SK-N-SH (cell line): ENCODE measurements around the gene HMX3.

Source experiments
- GABPA ChIP-seq: IDR thresholded peaks from 2 replicates; pipeline ENCODE4 v1.4.0; 2012; ENCODE audit warnings: low read depth, mild to moderate bottlenecking
- POLR2AphosphoS5 ChIP-seq: IDR thresholded peaks from 2 replicates; pipeline ENCODE4 v1.6.1; 2012; ENCODE audit warnings: low read depth, low read length
- RAD21 ChIP-seq: IDR thresholded peaks from 2 replicates; pipeline ENCODE4 v1.6.1; 2012; ENCODE audit warnings: mild to moderate bottlenecking, low read length
- REST ChIP-seq: IDR thresholded peaks from 2 replicates; pipeline ENCODE4 v1.6.1; 2012; ENCODE audit warnings: mild to moderate bottlenecking, low read depth, low read length, moderate library complexity
- USF1 ChIP-seq: IDR thresholded peaks from 2 replicates; pipeline ENCODE4 v1.4.0; 2012; ENCODE audit warnings: low read depth, borderline replicate concordance

- no peak for TF ChIP-seq POLR2AphosphoS5
- no peak for TF ChIP-seq USF1
- TF ChIP-seq GABPA = no peak
- no peak for TF ChIP-seq RAD21
- TF ChIP-seq REST = no peak
Observed at GRCh38 chr10:123117644-123118417, 17.9 kb upstream of the HMX3 start.
